ENCODE data around the gene DNAH2. TPM values are rescaled to one million over a fixed set of nuclear protein-coding genes. Genes with fewer than 3 reads are reported as not detected.
A peak's percentile ranks its signal among the peaks of the same experiment; 100 is the strongest.

Gene DNAH2
- total RNA-seq, 1 donor = under 0.01 TPM

- Histone ChIP-seq H3K4me3 (ENCODE audit: insufficient read depth, low read length) (peak overlapping the region; percentile 81), H3K36me3 (ENCODE audit: insufficient read depth, low read length) (peaks cover 20% of the 10 kb centered on the region), H3K27me3 (ENCODE audit: insufficient read depth, low read length) (no peaks in the 10 kb centered on the region), H4K20me1 (ENCODE audit: insufficient read depth, low read length) (peaks cover 30% of the 10 kb centered on the region), H3K4me2 (ENCODE audit: insufficient read depth, low read length) (peak overlapping the region; percentile 97), H3K27ac (ENCODE audit: low read depth, low read length) (peak overlapping the region; percentile 99), H3K9me3 (ENCODE audit: low read depth, low read length) (no peaks in the 10 kb centered on the region), H3K4me1 (ENCODE audit: insufficient read depth, low read length) (peaks cover 29% of the 10 kb centered on the region), H2AFZ (ENCODE audit: low read length) (peak overlapping the region; percentile 51), H3K79me2 (ENCODE audit: insufficient read depth, low read length) (peaks cover 31% of the 10 kb centered on the region)
- DNase-seq (ENCODE audit: insufficient read length, low spot score, missing footprints) = peak; percentile 99
- no peak for TF ChIP-seq CTCF (IDR thresholded peaks at IDR 0.05; ENCODE audit: extremely low read depth, low read depth, low read length)
These were observed 127.0 kb downstream of the DNAH2 start for GRCh38 chr17:7844292-7845154.

- Histone ChIP-seq H3K27me3 (ENCODE audit: insufficient read depth, low read length) (no peaks in the 10 kb centered on the region), H3K9me3 (ENCODE audit: low read depth, low read length) (no peaks in the 10 kb centered on the region), H3K4me2 (ENCODE audit: insufficient read depth, low read length) (peak overlapping the region; percentile 97), H3K36me3 (ENCODE audit: insufficient read depth, low read length) (peaks cover 28% of the 10 kb centered on the region), H2AFZ (ENCODE audit: low read length) (no peak overlapping the region), H3K27ac (ENCODE audit: low read depth, low read length) (peak overlapping the region; percentile 99), H4K20me1 (ENCODE audit: insufficient read depth, low read length) (peaks cover 29% of the 10 kb centered on the region), H3K4me3 (ENCODE audit: insufficient read depth, low read length) (peak overlapping the region; percentile 81), H3K4me1 (ENCODE audit: insufficient read depth, low read length) (peaks cover 29% of the 10 kb centered on the region), H3K79me2 (ENCODE audit: insufficient read depth, low read length) (peaks cover 29% of the 10 kb centered on the region)
- TF ChIP-seq CTCF (IDR thresholded peaks at IDR 0.05; ENCODE audit: extremely low read depth, low read depth, low read length) = no peak
- no peak for DNase-seq (ENCODE audit: insufficient read length, low spot score, missing footprints)
These were observed 128.0 kb downstream of the DNAH2 start for GRCh38 chr17:7845359-7846062.

DNA sequence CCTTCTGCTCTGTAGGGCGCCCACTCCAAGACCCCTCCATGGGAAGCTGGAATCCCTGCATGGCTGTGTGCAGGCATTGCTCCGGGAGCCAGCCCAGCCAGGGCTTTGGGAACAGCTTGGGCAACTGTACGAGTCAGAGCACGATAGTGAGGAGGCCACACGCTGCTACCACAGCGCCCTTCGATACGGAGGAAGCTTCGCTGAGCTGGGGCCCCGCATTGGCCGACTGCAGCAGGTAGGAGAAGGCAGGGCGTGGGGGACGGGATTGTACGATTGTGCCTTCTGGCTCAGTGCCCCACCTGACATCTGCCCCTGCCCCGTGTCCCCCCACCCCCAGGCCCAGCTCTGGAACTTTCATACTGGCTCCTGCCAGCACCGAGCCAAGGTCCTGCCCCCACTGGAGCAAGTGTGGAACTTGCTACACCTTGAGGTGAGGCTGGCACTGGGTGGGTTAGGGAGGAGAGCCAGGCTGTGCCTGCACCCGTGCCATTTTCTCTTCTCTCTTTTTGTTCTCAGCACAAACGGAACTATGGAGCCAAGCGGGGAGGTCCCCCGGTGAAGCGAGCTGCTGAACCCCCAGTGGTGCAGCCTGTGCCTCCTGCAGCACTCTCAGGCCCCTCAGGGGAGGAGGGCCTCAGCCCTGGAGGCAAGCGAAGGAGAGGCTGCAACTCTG, 128.7 kb downstream of the DNAH2 start:
- TF ChIP-seq CTCF (IDR thresholded peaks at IDR 0.05; ENCODE audit: extremely low read depth, low read depth, low read length) = no peak
- Histone ChIP-seq H3K4me2 (ENCODE audit: insufficient read depth, low read length) (no peak overlapping the region), H3K36me3 (ENCODE audit: insufficient read depth, low read length) (peaks cover 27% of the 10 kb centered on the region), H2AFZ (ENCODE audit: low read length) (no peak overlapping the region), H3K4me3 (ENCODE audit: insufficient read depth, low read length) (no peak overlapping the region), H3K4me1 (ENCODE audit: insufficient read depth, low read length) (peaks cover 23% of the 10 kb centered on the region), H4K20me1 (ENCODE audit: insufficient read depth, low read length) (peaks cover 29% of the 10 kb centered on the region), H3K27me3 (ENCODE audit: insufficient read depth, low read length) (no peaks in the 10 kb centered on the region), H3K27ac (ENCODE audit: low read depth, low read length) (no peak overlapping the region), H3K9me3 (ENCODE audit: low read depth, low read length) (no peaks in the 10 kb centered on the region), H3K79me2 (ENCODE audit: insufficient read depth, low read length) (peaks cover 32% of the 10 kb centered on the region)
- no peak for DNase-seq (ENCODE audit: insufficient read length, low spot score, missing footprints)

Data from osteoblast (primary cell).